HEK293T (cell line): ENCODE measurements around the gene PANX2.

Source experiments
- ARNT ChIP-seq: fragments of 450-650 bp; IDR thresholded peaks from 2 replicates; pipeline ENCODE4 v1.6.1; 2017; ENCODE audit warnings: mild to moderate bottlenecking
- BHLHE40 ChIP-seq: fragments of 450-650 bp; IDR thresholded peaks from 2 replicates; pipeline ENCODE4 v1.6.1; 2016; ENCODE audit warnings: mild to moderate bottlenecking, moderate library complexity, borderline replicate concordance
- ELF4 ChIP-seq: fragments of 450-650 bp; IDR thresholded peaks from 2 replicates; pipeline ENCODE4 v1.6.1; 2017; ENCODE audit warnings: antibody characterized with exemption
- FOXA1 ChIP-seq: fragments of 450-650 bp; IDR thresholded peaks from 2 replicates; pipeline ENCODE4 v1.6.1; 2016; ENCODE audit warnings: mild to moderate bottlenecking
- FOXM1 ChIP-seq: fragments of 450-650 bp; IDR thresholded peaks from 2 replicates; pipeline ENCODE4 v1.6.1; 2017; ENCODE audit warnings: mild to moderate bottlenecking, borderline replicate concordance
- HDGF ChIP-seq: fragments of 450-650 bp; IDR thresholded peaks from 2 replicates; pipeline ENCODE4 v1.6.1; 2017; ENCODE audit warnings: antibody characterized with exemption, borderline replicate concordance
- LEF1 ChIP-seq: fragments of 450-650 bp; IDR thresholded peaks from 2 replicates; pipeline ENCODE4 v1.6.1; 2017; ENCODE audit warnings: mild to moderate bottlenecking, borderline replicate concordance
- PKNOX1 ChIP-seq: fragments of 450-650 bp; IDR thresholded peaks from 2 replicates; pipeline ENCODE4 v1.6.1; 2016
- SP1 ChIP-seq: fragments of 450-650 bp; IDR thresholded peaks from 2 replicates; pipeline ENCODE4 v1.6.1; 2017
- SUZ12 ChIP-seq: fragments of 450-650 bp; IDR thresholded peaks from 2 replicates; pipeline ENCODE4 v1.6.1; 2016; ENCODE audit warnings: mild to moderate bottlenecking
- TARDBP ChIP-seq: fragments of 450-650 bp; IDR thresholded peaks from 2 replicates; pipeline ENCODE4 v1.6.1; 2016

- TF ChIP-seq ARNT (no peak), SP1 (no peak), FOXM1 (no peak), BHLHE40 (no peak), HDGF (no peak), ELF4 (no peak), SUZ12 (no peak), LEF1 (no peak), TARDBP (no peak), PKNOX1 (no peak), FOXA1 (no peak)
Measured at GRCh38 chr22:50141891-50142363, 28.6 kb upstream of the PANX2 start.
